Measurements from ENCODE around the gene TTC38. TPM values are rescaled to one million over a fixed set of nuclear protein-coding genes. Genes with fewer than 3 reads are reported as not detected.

The TTC38 gene
- total RNA-seq, 1 experiment from 2014 or later = 31.5 TPM

GRCh38 chr22:46290121-46290842, 22.5 kb downstream of the TTC38 start:
- no peak overlapping the region for H3K9ac ChIP-seq (ENCODE audit: extremely low read depth, insufficient read length, low read length)
- no peaks in the 10 kb centered on the region for H3K9me3 ChIP-seq (ENCODE audit: control insufficient read depth, low read depth, low read length)
- H3T11ph ChIP-seq (ENCODE audit: low read length) = no peak overlapping the region
- no peak overlapping the region for H3K4ac ChIP-seq (ENCODE audit: low read depth, low read length)
- H3K14ac ChIP-seq (ENCODE audit: insufficient read depth, low read length) = no peak overlapping the region; the same call in 1 of the 2 replicates
- H4K91ac ChIP-seq (ENCODE audit: insufficient read length, low read depth, low read length) = no peak overlapping the region
- H2AK5ac ChIP-seq (ENCODE audit: insufficient read length, low read length) = no peak overlapping the region
- H3K23ac ChIP-seq (ENCODE audit: insufficient read length, low read depth, low read length) = no peak overlapping the region
- no peak for TF ChIP-seq CTCF (conservative IDR thresholded peaks at IDR 0.05)
- no peak overlapping the region for H3K18ac ChIP-seq (ENCODE audit: insufficient read length, low read depth, low read length)
- no peaks in the 10 kb centered on the region for H3K23me2 ChIP-seq (ENCODE audit: insufficient read length, low read depth, low read length, poor library complexity, severe bottlenecking)
- H3K27me3 ChIP-seq (ENCODE audit: insufficient read depth, low read length) = no peaks in the 10 kb centered on the region
- no CpG with 5 or more reads among the region's 17 CpGs for WGBS (ENCODE audit: extremely low coverage, insufficient read length, low lambda C conversion rate)
- H3K79me1 ChIP-seq (ENCODE audit: insufficient read depth, low read depth, low read length, poor library complexity, severe bottlenecking) = no peaks in the 10 kb centered on the region
- no peak overlapping the region for H2BK20ac ChIP-seq (ENCODE audit: low read depth, low read length, poor library complexity, severe bottlenecking)
- H3K4me1 ChIP-seq (ENCODE audit: insufficient read depth, low read length) = no peaks in the 10 kb centered on the region
- H4K5ac ChIP-seq (ENCODE audit: insufficient read length, low read depth, low read length) = no peak overlapping the region
- no peak overlapping the region for H4K8ac ChIP-seq (replicated peaks; ENCODE audit: insufficient read length, low read depth, low read length)
- H3K4me2 ChIP-seq (ENCODE audit: insufficient read depth, insufficient read length, low read length) = no peak overlapping the region
- no peak overlapping the region for H2BK15ac ChIP-seq (ENCODE audit: low read depth, low read length)
- no peak overlapping the region for H3K56ac ChIP-seq (ENCODE audit: insufficient read length, low read depth, low read length)
- H3K4me1 Mint-ChIP-seq = peaks cover 3% of the 10 kb centered on the region in 2 experiments
- H3K27ac ChIP-seq (ENCODE audit: insufficient read length, low read depth, low read length) = no peak overlapping the region
- peaks cover 2 to 34% (median 29%) of the 10 kb centered on the region in 3 experiments; a peak in 6 of 7 replicates for H3K36me3 Mint-ChIP-seq (ENCODE audit: insufficient read depth in 1 of 3, low read depth in 3 of 3)
- H2BK5ac ChIP-seq (ENCODE audit: insufficient read length, low read length) = no peak overlapping the region
- no peaks in the 10 kb centered on the region; the same call in 1 of the 2 replicates for H3K27me3 Mint-ChIP-seq (ENCODE audit: low read depth)
- DNase-seq = no peak
- no peak overlapping the region for H2BK12ac ChIP-seq (ENCODE audit: insufficient read length, low read depth, low read length)
- no peaks in the 10 kb centered on the region for H3K9me3 Mint-ChIP-seq
- no peak overlapping the region for H3K4me3 Mint-ChIP-seq
- no peak overlapping the region for H2AFZ ChIP-seq (ENCODE audit: low read length)
- no peak overlapping the region for H2BK120ac ChIP-seq (ENCODE audit: low read depth, low read length, poor library complexity, severe bottlenecking)
- H3K27ac Mint-ChIP-seq = peak overlapping the region in 2 of 3 experiments; percentile 49 to 90; a peak in 1 of 7 replicates
- H4K20me1 ChIP-seq (ENCODE audit: control insufficient read depth, insufficient read depth, insufficient read length) = no peaks in the 10 kb centered on the region
- no peaks in the 10 kb centered on the region for H3K79me2 ChIP-seq (ENCODE audit: insufficient read depth, low read length)

Data from H9 (cell line).